ENCODE measurements around the gene DBN1.

Gene DBN1

DNA sequence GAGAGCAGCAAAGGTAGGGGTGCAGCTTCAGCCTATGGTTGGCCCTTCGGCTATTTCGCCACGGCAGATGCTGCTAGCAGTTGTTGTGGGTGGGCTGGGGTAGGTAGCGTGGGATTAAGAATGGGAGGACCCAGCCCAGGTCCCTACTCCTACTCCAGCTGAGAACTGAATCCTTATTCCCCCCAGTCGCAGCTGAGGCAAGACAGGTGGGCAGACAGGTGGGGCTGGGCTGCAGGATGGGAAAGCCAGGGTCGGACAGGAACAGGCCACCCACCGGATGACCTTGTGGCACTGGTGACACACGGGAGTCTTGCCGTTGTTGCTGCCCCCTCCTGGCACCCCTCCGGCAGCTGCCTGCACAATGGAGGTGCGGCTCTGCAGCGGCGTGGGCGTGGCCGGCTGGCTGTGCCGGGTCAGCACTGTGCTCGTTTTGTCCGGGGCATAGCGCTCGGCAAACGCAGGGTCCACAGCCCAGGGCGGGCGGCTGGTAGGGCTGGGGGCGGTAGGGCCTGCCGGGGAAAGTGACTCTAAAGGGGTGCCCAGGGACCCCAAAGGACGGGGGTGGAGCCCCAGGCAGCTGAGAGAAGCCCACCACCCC is 15.8 kb upstream of the DBN1 start:
- no peaks in the 10 kb centered on the region for H3K36me3 ChIP-seq (ENCODE audit: insufficient read depth, low read length)
- no peak overlapping the region for H3K9ac ChIP-seq (ENCODE audit: low read depth, low read length)
- DNase-seq (no peak), ATAC-seq (ENCODE audit: insufficient read depth, low read depth) (no peak)
- H4K20me1 ChIP-seq (ENCODE audit: insufficient read depth, low read length), result peaks cover 3% of the 10 kb centered on the region; the same call in 1 of the 2 replicates
- TF ChIP-seq, protein P1, sequence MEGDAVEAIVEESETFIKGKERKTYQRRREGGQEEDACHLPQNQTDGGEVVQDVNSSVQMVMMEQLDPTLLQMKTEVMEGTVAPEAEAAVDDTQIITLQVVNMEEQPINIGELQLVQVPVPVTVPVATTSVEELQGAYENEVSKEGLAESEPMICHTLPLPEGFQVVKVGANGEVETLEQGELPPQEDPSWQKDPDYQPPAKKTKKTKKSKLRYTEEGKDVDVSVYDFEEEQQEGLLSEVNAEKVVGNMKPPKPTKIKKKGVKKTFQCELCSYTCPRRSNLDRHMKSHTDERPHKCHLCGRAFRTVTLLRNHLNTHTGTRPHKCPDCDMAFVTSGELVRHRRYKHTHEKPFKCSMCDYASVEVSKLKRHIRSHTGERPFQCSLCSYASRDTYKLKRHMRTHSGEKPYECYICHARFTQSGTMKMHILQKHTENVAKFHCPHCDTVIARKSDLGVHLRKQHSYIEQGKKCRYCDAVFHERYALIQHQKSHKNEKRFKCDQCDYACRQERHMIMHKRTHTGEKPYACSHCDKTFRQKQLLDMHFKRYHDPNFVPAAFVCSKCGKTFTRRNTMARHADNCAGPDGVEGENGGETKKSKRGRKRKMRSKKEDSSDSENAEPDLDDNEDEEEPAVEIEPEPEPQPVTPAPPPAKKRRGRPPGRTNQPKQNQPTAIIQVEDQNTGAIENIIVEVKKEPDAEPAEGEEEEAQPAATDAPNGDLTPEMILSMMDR (IDR thresholded peaks at IDR 0.05; ENCODE audit: borderline replicate concordance, extremely low read depth, low read length, poor library complexity, severe bottlenecking), result peak; percentile 26
- TF ChIP-seq EZH2 (IDR thresholded peaks at IDR 0.05; ENCODE audit: borderline replicate concordance, low read depth, low read length, severe bottlenecking), result no peak
- no peak overlapping the region for H2AFZ ChIP-seq (ENCODE audit: low read depth, low read length)
- no peak overlapping the region for H3K4me2 ChIP-seq (ENCODE audit: insufficient read depth, low read length)
- no peaks in the 10 kb centered on the region for H3K4me1 ChIP-seq (ENCODE audit: insufficient read depth, low read length)
- H3K27me3 ChIP-seq (ENCODE audit: insufficient read depth, low read length, poor library complexity), result no peaks in the 10 kb centered on the region
- H3K27ac ChIP-seq (ENCODE audit: low read length), result no peak overlapping the region
- no peak overlapping the region for H3K4me3 ChIP-seq (ENCODE audit: low read depth in 1 of 2, low read length in 2 of 2)
- no peaks in the 10 kb centered on the region for H3K9me3 ChIP-seq (ENCODE audit: insufficient read depth, low read length, severe bottlenecking)
- H3K79me2 ChIP-seq (ENCODE audit: insufficient read depth, low read length), result no peaks in the 10 kb centered on the region

DNA sequence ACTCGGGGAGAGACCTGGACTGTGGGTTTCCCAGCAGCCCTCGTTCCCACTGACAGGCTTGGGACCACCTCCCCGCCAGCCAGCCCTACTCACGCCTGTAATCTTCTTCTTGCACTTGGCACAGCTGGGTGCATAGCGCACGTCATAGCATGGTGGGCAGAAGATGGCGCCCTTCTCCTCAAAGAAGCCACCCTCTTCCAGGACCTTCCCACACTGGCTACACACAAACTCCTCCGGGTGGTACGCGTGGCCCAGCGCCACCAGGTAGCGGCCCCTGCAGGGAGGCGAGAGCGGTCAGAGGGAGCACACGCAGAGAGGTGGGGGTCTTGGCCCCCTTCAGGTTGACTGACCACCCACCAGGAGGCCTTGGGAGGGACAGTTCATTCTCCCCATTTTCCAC is 14.5 kb upstream of the DBN1 start:
- H3K36me3 ChIP-seq (ENCODE audit: insufficient read depth, low read length), result no peaks in the 10 kb centered on the region
- no peak overlapping the region for H3K9ac ChIP-seq (ENCODE audit: low read depth, low read length)
- peaks cover 3% of the 10 kb centered on the region; the same call in 1 of the 2 replicates for H4K20me1 ChIP-seq (ENCODE audit: insufficient read depth, low read length)
- no peaks in the 10 kb centered on the region for H3K9me3 ChIP-seq (ENCODE audit: insufficient read depth, low read length, severe bottlenecking)
- H3K27ac ChIP-seq (ENCODE audit: low read length), result no peak overlapping the region
- H3K79me2 ChIP-seq (ENCODE audit: insufficient read depth, low read length), result no peaks in the 10 kb centered on the region
- H3K27me3 ChIP-seq (ENCODE audit: insufficient read depth, low read length, poor library complexity), result no peaks in the 10 kb centered on the region
- TF ChIP-seq EZH2 (IDR thresholded peaks at IDR 0.05; ENCODE audit: borderline replicate concordance, low read depth, low read length, severe bottlenecking), result no peak
- TF ChIP-seq, protein P1 (IDR thresholded peaks at IDR 0.05; ENCODE audit: borderline replicate concordance, extremely low read depth, low read length, poor library complexity, severe bottlenecking), result peak; percentile 54
- peak; percentile 41; the same call in 1 of the 3 replicates for ATAC-seq (ENCODE audit: insufficient read depth, low read depth)
- H2AFZ ChIP-seq (ENCODE audit: low read depth, low read length), result no peak overlapping the region
- H3K4me3 ChIP-seq (ENCODE audit: low read depth in 1 of 2, low read length in 2 of 2), result no peak overlapping the region
- no peak overlapping the region for H3K4me2 ChIP-seq (ENCODE audit: insufficient read depth, low read length)
- H3K4me1 ChIP-seq (ENCODE audit: insufficient read depth, low read length), result no peaks in the 10 kb centered on the region
- DNase-seq, result no peak

DNA sequence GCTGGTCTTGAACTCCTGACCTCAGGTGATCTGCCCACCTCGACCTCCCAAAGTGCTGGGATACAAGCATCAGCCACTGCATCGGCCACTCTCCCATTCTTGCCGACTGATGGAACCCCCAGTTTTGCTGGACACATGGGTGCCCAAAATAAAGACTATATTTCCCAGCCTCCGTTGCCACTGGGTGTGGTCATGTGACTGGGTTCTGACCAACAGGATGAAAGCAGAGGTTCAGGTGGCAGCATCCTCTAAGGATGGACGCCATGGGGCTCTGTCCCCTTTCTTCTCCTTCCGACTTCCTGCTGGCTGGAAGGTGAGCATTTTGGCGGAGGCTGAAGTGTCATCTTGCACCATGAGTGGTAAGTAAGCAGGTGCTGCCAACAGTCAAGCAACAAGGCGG is 13.7 kb upstream of the DBN1 start:
- no peaks in the 10 kb centered on the region for H3K36me3 ChIP-seq (ENCODE audit: insufficient read depth, low read length)

More for the DNA sequence above, 13.7 kb upstream of the DBN1 start:
- Histone ChIP-seq H2AFZ (ENCODE audit: low read depth, low read length) (no peak overlapping the region), H3K9ac (ENCODE audit: low read depth, low read length) (no peak overlapping the region), H3K4me1 (ENCODE audit: insufficient read depth, low read length) (no peaks in the 10 kb centered on the region), H3K79me2 (ENCODE audit: insufficient read depth, low read length) (no peaks in the 10 kb centered on the region), H3K27me3 (ENCODE audit: insufficient read depth, low read length, poor library complexity) (no peaks in the 10 kb centered on the region), H3K4me3 (ENCODE audit: low read depth in 1 of 2, low read length in 2 of 2) (no peak overlapping the region), H3K9me3 (ENCODE audit: insufficient read depth, low read length, severe bottlenecking) (no peaks in the 10 kb centered on the region), H3K4me2 (ENCODE audit: insufficient read depth, low read length) (no peak overlapping the region), H3K27ac (ENCODE audit: low read length) (no peak overlapping the region), H4K20me1 (ENCODE audit: insufficient read depth, low read length) (peaks cover 3% of the 10 kb centered on the region; the same call in 1 of the 2 replicates)
- DNase-seq (no peak), ATAC-seq (ENCODE audit: insufficient read depth, low read depth) (no peak)
- TF ChIP-seq, protein P1 (IDR thresholded peaks at IDR 0.05; ENCODE audit: borderline replicate concordance, extremely low read depth, low read length, poor library complexity, severe bottlenecking), result no peak
